Measurements from ENCODE around the gene ENTR1.

Gene ENTR1

GRCh38 chr9:136394312-136395019 is 15.9 kb downstream of the ENTR1 start:
- no peak for DNase-seq

- DNase-seq: no peak
Observed at GRCh38 chr9:136393531-136393930, 16.9 kb downstream of the ENTR1 start.

- no peak for DNase-seq
Observed at GRCh38 chr9:136392538-136393449, 17.6 kb downstream of the ENTR1 start.

DNA sequence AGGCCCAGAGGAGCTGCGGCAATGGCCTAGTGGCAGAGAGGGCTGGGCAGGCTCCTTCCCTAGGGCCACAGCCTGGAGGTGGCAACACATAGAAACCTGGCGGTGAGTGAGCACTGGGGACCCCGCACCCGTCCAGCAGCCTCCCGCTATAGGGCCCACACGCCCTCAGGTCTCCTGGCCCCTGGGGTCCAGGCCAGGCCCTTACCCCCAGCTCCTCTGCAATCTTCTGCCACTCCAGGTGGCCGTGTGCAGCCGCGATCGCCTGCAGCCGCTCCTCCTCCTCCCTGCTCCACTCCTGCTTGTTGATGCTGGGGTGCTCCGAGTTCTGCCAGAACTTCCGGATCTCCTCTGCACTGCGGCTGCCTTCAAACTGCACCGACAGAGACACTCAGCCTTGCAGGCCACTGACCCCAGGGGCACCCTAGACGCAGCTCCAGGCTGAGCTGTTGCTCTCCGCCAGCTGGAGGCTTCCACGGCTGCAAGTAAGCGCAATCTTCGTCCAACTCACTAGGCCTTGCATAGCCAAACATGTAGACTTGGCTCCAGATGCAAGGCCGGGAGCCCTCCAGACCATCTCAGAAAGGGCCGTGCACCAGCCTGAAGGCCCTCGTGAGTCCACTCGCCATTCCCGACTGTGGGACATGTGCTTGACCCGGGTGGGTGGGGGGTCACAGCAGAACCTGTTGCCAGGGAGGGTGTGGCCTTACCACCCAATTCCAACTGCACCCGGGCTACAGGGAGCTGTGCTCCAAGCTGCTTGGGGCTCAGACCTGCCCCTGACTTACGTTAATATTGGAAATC is 18.5 kb downstream of the ENTR1 start:
- no peak for DNase-seq

DNA sequence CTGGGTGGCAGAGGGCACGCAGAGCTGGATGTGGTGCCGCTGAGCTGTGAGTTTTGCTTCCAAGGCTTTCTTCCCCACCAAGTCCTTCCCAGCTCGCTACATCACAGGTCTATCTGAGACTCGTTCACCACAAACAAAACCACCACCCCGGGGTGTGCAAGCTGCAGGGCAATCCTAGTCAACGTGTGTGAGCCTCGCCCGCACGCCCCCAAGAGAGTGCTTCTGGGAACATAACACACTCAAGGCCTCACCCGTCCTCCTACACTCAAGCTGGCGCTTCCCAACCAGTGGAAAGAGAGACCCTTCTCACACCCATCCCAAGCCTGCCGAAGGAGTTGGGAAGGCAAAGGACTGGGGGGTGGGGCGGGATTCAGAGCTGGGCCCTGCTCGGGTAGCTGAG is 21.0 kb downstream of the ENTR1 start:
- no peak for DNase-seq

- DNase-seq: no peak
Observed at GRCh38 chr9:136387217-136387616, 23.2 kb downstream of the ENTR1 start.

DNA sequence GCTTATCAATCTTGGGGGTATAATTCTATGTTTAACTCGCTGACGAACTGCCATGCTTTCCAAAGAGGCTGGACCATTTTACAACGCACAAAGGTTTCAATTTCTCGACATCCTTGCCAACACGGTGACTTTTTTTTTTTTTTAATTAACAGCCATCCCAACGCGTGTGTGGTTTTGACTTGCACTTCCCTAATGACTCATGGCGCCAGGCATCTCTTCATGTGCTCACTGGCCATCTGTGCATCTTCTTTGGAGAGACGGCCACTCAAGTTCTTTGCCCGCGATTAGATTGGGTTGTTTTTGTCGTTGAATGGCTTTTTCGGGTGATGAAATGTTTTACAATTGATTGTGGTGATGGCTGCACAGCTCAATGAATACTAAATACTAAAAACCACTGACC is 24.4 kb downstream of the ENTR1 start:
- DNase-seq: peak; percentile 54

GRCh38 chr9:136385015-136385414 is 25.4 kb downstream of the ENTR1 start:
- DNase-seq: no peak

GRCh38 chr9:136383436-136383835 is 27.0 kb downstream of the ENTR1 start:
- DNase-seq: no peak

- DNase-seq: no peak
Observed at GRCh38 chr9:136381966-136382513, 28.4 kb downstream of the ENTR1 start.

DNA sequence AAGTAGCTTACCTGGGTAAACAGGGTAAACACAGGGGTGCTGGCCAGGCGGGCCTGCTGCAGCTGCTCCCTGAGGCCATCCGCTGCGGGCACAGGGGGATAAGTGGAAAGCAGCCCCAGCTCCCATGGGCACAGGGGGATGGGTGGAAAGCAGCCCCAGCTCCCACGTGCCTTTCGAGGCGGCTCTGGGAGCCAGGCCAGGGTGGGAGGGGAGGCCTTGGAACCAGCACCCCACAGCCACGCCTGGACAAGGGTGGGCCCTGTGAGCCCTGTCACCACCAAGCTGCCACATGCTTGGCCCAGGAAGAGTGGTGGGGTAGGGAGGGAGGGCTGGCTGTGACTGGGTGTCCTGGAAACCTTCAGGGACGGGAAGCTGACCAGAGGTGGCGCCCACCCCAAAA is 29.1 kb downstream of the ENTR1 start:
- no peak for DNase-seq

- DNase-seq: no peak
Observed at GRCh38 chr9:136380381-136380780, 30.0 kb downstream of the ENTR1 start.

- DNase-seq: no peak
Observed at GRCh38 chr9:136379891-136380290, 30.5 kb downstream of the ENTR1 start.

GRCh38 chr9:136379401-136379800 is 31.0 kb downstream of the ENTR1 start:
- no peak for DNase-seq

- no peak for DNase-seq
Observed at GRCh38 chr9:136379003-136379287, 31.5 kb downstream of the ENTR1 start.

DNA sequence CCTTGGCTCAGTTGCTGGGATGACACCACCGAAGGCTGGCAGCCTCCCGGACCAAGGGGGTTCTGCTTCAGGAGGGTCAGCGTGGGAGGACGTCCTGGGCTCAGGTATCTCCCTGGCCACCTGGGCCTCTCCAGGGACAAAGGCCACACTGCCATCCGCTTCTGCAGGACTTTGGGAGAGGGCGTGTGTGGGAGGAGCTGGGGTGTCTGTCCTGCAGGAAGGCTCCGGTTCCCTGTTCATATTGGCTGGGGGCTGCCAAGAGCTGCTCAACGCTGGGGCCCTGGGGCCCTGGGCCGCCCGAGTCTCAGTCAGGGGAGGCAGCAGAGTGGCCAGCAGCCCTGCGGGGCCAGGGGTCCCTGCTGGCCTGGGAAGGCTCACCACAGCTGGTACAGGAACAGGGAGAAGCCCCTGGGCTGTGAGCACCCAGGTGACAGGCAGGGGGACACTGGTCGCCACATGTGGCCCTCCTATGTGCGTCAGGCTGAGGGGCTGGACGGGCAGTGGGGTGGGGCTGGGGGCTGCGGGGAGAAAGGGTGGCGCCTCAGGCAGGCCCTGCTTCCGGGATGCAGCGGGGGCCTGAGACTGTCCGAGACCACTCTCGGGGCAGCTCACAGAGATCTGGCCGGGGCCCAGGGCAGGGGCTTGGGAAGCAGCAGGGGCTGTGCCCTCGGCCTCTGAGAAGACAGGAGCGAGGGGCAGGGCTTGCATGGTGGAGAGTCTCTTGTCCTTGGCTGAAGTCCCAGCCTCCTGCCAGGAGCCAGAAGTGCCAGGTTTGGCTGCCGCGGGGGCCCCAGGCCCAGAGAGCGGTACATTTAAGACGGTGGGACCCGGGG is 32.0 kb downstream of the ENTR1 start:
- no peak for DNase-seq

DNA sequence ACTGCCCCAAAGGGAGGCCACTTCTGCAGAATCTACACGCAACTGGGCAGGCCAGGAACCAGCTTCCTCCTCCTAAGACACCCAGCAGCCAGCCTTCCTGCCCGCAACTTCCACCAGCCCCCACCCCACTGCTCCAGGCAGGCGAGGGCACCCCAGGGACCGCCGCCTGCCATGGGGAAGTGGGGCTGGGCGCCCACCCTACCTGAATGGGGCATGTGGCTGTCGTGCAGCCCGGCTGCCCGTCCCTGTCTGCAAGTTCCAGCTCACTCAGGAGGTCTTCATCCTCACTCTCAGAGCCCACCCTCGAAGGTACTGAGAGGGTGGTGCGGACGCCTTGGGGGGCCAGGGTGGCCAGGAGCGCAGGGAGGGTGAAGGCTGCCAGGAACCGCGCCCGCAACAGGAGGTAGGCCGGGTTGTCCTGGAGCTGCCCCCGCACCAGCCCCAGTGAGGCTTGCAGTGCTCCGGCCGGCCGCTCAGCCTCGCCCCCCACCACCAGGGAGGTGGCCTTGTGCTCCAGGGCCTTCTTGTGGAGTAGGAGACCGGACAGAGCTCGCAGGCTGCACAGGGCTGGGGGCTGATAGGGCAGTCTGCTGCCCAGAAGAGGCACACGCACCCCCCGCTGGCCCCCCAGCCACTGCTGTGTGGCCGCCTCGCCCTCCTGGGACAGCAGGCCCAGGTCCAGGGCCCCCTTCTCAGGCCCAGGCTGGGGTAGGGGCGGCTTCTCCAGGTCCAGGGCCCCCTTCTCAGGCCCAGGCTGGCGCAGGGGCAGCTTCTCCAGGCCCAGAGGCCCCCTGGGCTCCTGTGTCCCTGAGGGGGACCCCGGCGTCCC is 32.9 kb downstream of the ENTR1 start:
- no peak for DNase-seq

DNA sequence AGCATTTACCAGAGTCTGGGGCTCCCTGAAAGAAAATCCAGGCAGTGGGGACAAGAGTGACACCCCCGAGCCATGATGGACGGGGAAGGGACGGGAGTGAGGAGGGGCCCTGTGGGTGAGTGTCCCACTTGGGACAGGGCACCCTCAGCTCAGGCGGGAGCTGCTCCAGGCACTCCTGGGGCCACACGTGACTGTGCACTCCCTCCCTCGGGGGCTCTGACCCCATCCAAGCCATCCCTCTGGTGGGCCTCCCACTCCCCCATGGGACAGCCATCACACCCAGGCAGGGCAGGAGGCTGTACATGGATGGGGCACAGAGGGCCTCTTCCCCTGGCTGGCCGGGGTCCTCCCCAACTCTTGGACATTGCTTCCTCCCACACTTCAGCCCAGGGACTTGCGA is 34.0 kb downstream of the ENTR1 start:
- DNase-seq: no peak

GRCh38 chr9:136375096-136375495 is 35.3 kb downstream of the ENTR1 start:
- DNase-seq: no peak

DNA sequence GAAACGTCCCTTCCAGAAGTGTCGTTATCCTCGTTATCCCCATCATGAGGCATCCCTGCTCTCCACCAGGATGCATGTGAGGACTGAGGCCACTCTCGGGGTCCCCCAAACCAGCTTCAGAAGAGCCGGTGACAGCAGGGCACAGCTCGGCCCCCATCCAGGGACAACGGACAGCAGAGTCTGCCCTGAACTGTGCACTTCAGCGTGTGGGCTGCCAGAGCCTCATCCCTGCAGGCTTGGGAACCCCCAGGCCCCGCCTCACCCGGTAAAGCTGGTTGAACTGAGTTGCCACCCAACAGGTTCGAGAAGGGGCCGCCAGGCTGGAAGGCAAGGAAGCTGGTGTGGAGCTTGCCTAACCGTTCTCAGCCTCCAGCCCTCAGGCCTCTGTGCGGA is 36.2 kb downstream of the ENTR1 start:
- DNase-seq: no peak
